GM19025 (cell line): ENCODE data around the gene WNT11.

ENCODE experiments used
- ATAC-seq: cut with Tn5 transposase; IDR thresholded peaks from one replicate; pipeline ENCODE4 v1.9.1; 2021; ENCODE audit warnings: mild to moderate bottlenecking, low read depth, moderate library complexity; ENCODE audit not compliant: unreplicated experiment

The WNT11 gene

DNA sequence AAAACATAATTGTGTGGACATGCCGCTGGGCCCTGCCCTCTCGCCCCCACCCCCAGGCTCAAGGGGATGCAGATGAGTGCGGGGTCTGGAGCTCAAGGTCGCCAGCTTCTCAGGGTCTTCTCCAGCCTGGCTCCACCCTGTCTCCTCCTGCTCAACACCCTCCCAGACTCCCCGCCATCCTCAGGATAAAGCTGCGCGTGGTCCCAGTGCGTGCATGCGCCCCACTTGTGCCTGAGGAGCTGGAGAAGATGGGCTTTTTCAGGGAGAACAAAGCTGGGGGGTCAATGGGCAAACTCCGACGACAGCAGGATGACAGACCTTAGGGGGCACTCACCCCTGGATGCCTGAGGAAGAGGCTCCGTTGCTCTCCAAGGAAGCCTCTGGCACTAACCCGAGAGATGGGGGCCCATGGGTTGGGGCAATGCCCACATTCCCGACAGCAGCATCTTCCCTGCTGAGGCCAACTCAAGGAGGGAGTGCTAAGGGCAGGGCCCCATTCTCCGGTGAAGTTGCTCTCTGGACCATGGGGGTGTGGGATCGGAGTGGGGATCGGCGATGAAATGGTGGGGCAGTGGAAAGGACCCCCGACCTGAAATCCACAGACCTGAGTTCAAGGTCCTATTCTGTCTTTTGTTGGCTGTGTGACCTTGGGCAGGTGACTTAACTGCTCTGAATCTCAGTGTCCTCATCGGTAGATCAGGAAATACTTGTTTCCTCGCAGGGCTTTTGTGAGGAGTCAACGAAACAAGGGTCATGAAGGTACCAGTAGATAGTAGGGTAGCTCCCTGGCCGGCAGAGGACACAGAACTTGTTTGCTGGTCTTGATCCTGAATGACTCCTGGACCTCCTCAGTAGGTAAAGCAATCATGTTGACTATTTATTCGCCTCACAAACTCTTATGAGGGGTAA, 47.7 kb downstream of the WNT11 start:
- no peak for ATAC-seq

DNA sequence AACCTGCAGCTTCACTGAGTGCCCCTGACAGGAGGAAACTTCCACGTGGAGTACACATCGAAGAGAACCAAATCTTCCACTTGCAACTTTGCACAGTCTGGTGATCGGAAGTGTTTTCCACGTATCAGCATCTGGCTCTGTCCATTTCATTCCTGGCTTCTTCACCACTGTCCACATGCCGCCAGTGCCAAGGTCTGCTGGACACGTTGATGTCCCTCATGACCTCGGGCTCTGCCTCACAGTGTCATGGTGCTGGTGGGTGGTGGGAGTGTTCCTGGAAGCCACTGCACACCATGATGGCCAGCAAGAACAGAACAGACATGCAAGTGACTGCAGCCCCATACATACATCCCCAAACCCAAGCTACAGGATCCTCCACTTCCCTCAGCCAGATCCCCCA, 48.4 kb downstream of the WNT11 start:
- ATAC-seq = no peak

GRCh38 chr11:76156971-76157427, 49.3 kb downstream of the WNT11 start:
- ATAC-seq = no peak

GRCh38 chr11:76155500-76156227, 50.6 kb downstream of the WNT11 start:
- no peak for ATAC-seq

DNA sequence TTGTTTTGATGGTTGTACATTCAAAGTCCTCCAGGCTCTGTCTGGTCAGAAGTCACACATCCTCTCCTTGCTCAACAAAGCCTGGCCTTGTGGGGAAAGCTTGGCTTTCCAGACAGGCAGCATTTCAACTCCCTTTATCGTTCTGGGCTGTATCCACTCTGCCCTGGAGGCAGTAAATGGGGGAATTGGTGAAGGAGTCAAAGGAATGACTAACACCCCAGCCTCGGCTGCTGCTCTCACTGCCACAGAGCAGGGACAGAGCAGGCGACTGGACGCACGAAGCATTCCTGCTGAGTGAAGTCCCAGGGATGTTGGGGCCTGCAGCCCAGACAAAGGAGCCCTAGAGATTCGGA, 52.8 kb downstream of the WNT11 start:
- ATAC-seq = no peak

GRCh38 chr11:76152741-76153570, 53.3 kb downstream of the WNT11 start:
- peak; percentile 57 for ATAC-seq

DNA sequence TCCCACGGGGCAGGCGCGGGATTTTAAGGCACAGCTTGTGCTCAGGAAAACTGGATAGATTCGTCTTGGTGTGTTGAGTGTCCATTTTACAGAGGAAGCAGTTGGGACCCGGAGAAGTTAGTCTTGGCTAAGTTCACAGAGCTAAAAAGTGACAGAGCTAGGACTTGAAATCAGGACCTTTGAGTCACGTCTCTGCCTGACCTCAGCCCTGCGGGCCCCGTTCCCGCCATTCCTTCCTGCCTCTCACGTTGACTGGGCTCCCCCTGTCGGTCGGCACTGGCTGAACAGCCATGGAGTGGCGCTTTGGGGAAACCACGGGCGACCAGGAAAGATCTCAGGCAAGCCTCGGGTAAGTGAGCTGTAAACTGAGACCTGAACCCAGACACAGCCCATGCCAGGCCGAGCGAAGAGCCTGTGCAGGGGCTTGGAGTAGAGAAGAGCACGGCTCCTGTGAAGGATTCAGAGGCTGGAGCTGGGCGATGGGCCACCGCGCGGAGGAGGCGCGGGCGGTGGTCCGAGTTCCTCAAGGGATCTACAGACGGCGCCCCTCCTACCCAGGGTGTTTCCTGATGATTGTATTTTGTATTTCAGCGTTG, 54.1 kb downstream of the WNT11 start:
- peak; percentile 41 for ATAC-seq

- no peak for ATAC-seq
Observed at GRCh38 chr11:76151556-76152085, 54.7 kb downstream of the WNT11 start.

- no peak for ATAC-seq
Observed at GRCh38 chr11:76150141-76150540, 56.2 kb downstream of the WNT11 start.

- ATAC-seq = no peak
Observed at GRCh38 chr11:76149713-76150112, 56.6 kb downstream of the WNT11 start.

GRCh38 chr11:76148941-76149613, 57.2 kb downstream of the WNT11 start:
- ATAC-seq = no peak

DNA sequence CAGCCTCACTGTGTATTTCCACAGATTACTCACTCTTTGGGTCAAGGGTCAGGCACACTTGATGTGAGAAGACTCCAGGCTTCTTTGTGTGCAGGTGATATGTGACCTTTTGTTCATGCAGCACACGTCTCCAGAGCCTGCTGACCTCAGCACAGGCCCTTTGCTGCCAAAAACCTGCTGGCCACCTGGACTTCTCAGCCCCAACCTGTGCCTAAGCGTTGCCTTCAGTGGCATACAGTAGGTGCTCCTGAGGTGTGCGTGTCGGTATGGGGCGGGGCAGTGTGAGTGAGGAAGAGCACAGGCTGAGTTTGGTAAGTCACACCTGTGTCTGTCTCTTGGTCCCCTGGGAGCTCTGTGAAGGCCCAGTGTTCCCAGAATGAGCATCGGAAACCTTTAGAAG, 58.1 kb downstream of the WNT11 start:
- ATAC-seq = no peak

DNA sequence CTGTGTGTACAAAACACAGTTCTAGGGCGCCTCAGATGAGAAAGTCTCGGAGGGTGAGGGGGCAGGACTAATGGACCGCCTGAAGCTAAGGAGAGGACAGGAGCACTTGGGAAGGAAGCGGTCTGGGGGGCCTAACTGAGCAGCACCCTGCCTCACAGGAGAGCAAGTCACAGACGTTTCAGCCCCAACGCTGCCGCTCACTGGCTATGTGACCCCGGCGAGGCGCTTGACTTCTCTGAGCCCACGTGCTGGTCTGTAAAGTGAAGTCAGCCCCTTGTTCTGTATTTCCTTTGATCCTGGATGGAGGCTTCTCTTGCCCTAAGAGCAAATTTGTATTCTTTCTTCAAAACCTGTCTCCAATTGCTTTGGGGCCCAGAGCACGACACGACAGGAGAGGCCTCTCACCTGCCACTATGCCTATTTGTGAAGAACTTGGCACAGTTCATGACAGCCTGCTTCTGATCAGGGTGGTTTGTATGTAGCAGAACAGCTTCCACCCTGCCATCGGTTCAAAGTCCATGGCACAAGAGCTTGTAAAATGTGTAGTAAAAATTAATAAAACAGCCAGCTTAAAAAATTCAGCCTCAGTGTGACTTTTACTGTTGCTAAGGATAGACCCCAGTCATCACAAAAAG, 59.1 kb downstream of the WNT11 start:
- no peak for ATAC-seq

DNA sequence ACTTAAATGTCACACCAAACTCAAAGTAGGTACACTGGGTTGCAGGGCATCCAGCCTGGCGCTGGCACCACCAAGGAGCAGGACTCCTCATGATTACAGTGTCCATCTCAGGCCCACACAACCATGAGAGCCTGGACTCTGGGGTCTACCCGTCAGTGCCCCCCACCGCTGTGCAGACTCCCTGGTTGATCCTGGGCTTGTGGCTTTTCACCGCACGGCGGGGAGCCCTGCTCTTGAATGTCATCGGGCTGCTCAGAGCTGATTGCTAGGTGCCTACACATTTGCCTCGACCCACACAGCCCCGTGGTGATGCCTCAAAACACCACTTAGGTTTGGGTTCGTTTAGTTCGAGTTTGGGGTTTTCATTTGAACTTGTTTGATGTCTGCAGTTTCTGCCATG, 63.0 kb downstream of the WNT11 start:
- ATAC-seq = no peak

DNA sequence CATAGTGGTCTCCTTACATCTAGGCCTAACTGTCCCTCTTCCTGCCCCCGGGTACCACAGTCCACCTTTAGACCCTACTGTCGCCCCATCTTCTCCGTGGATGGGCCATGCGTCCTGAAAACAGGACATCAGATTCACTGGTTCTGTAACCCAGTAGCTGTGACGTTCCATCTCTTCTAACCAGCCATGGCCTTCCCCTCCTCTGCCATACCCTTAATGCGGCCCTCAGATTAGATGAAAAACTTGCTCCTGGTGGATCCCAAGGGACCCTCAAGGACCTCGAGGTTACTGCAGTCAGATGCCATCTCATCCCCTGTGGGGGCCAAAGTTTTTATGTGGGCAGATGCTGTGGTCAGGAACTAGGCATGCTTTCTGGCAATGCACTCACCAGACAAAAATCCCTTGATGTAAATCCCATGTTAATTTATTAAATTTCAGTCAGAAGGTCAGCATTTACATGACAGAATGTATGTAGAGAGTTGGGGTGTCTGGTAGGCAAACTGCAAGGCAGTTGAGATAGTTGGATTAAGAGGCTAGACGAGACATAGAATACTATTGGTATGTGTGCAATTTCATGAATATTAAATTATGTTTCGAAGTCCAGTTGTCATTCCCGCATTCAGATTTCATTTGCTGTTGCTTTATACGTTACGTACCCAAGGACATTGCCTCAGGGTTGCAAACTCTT, 64.3 kb downstream of the WNT11 start:
- no peak for ATAC-seq

DNA sequence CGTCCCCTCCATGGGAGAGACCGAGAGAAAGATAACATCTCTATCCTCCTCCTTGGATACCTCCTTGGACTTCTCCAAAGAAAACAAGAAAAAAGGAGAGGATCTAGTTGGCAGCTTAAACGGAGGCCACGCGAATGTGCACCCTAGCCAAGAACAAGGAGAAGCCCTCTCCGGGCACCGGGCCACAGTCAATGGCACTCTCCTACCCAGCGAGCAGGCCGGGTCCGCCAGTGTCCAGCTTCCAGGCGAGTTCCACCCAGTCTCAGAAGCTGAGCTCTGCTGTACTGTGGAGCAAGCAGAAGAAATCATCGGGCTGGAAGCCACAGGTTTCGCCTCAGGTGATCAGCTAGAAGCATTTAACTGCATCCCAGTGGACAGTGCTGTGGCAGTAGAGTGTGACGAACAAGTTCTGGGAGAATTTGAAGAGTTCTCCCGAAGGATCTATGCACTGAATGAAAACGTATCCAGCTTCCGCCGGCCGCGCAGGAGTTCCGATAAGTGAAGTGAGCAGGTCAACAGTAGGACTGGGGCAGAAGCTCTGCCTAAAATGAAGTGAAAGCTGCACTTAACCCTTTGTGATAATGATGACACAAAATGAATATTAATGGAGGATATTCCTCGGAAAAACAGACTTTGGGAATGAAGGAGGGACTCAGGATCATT, 65.3 kb downstream of the WNT11 start:
- ATAC-seq = no peak

DNA sequence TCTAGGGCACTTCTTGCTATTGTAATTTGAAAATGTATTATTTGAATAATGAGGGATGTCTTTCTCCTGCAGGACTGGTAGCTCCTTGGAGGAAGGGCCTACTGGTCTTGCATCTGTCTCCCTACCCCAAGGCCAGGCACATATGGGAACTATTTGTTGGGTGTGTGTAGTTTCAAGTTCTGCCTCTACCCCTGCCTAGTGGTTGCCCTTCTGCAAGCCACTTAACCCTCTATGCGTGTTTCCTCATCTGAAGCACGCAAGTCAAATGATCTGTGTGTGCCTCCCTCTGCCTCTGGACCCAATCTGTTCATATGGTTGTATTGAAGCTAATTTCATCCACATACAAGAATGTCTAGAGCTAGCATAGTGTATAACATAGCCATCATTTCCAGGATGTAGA, 67.0 kb downstream of the WNT11 start:
- ATAC-seq = no peak
